ENCODE data around the gene CCDC27. TPM values are rescaled to one million over a fixed set of nuclear protein-coding genes. Genes with fewer than 3 reads are reported as not detected.

The CCDC27 gene
- total and polyA plus RNA-seq, 2 of the 8 experiments (the other 6 are each of a cell fraction or from before 2014, with no cell fraction given): 0.15 TPM; not detected in 1

- no peaks in the 10 kb centered on the region for H3K27me3 ChIP-seq (replicated peaks in 1 of 4; ENCODE audit: control insufficient read depth in 3 of 4, extremely low read depth in 1 of 4, insufficient read depth in 3 of 4, low read length in 3 of 4)
- H2BK5ac ChIP-seq (ENCODE audit: low read depth, low read length): no peak overlapping the region; the same call in 1 of the 2 replicates
- H2BK15ac ChIP-seq (ENCODE audit: low read length): no peak overlapping the region
- H4K5ac ChIP-seq (ENCODE audit: insufficient read length, low read depth, low read length): no peak overlapping the region
- no peak overlapping the region for H2BK12ac ChIP-seq (ENCODE audit: low read depth, low read length)
- H2AK5ac ChIP-seq (ENCODE audit: low read depth, low read length): no peak overlapping the region
- peak overlapping the region; percentile 3 for H3K56ac ChIP-seq (replicated peaks; ENCODE audit: insufficient read length, low read depth, low read length)
- H3K14ac ChIP-seq (ENCODE audit: insufficient read length): no peak overlapping the region
- no peak overlapping the region for H2BK120ac ChIP-seq (replicated peaks; ENCODE audit: low read depth, low read length)
- POLR2A ChIA-PET (ENCODE audit: partially characterized antibody): no interaction called here
- DNase-seq (ENCODE audit: low read depth in 1 of 2, low spot score in 2 of 2) (no peak), FAIRE-seq (no peak)
- peaks cover 15 to 60% (median 45%) of the 10 kb centered on the region in 4 experiments for H3K36me3 ChIP-seq (ENCODE audit: control insufficient read depth in 2 of 4, insufficient read depth in 4 of 4, low read length in 3 of 4)
- H4K8ac ChIP-seq (ENCODE audit: extremely low read depth, insufficient read depth, low read length): no peak overlapping the region
- H3K4me3 ChIP-seq (ENCODE audit: extremely low read depth in 1 of 4, insufficient read depth in 2 of 4, low read depth in 3 of 4, low read length in 4 of 4): no peak overlapping the region
- peaks cover 0 to 16% (median 13%) of the 10 kb centered on the region in 4 experiments; a peak in 6 of 7 replicates for H3K4me1 ChIP-seq (replicated peaks in 1 of 4; ENCODE audit: control insufficient read depth in 3 of 4, insufficient read depth in 4 of 4, low read length in 3 of 4)
- no peak overlapping the region for H3K4me2 ChIP-seq (ENCODE audit: insufficient read depth in 1 of 2, low read depth in 2 of 2, low read length in 2 of 2)
- no peaks in the 10 kb centered on the region for H3K9me3 ChIP-seq (ENCODE audit: insufficient read depth in 2 of 2, low read depth in 1 of 2, low read length in 1 of 2)
- no peak overlapping the region for H2BK20ac ChIP-seq (ENCODE audit: low read length)
- peaks cover 13% of the 10 kb centered on the region for H3K23me2 ChIP-seq (ENCODE audit: low read depth, low read length)
- no peak overlapping the region for H3K27ac ChIP-seq (ENCODE audit: low read depth, low read length)
- no peak overlapping the region for H3K18ac ChIP-seq (ENCODE audit: extremely low read depth, low read length)
- H4K91ac ChIP-seq (replicated peaks; ENCODE audit: insufficient read length, low read length): no peak overlapping the region
- CTCF ChIA-PET (ENCODE audit: partially characterized antibody): interaction anchor here (0.8 to 3.1 kb wide), 4 partner anchors 14 to 289 kb away, joined by 3 to 8 read pairs (median 4); no protein-coding TSS in a partner anchor
- H3K23ac ChIP-seq (ENCODE audit: insufficient read length): no peak overlapping the region
- no peak overlapping the region for H3K4ac ChIP-seq (replicated peaks; ENCODE audit: insufficient read length, low read depth, low read length)
- no peak overlapping the region; a peak in 2 of 7 replicates for H3K9ac ChIP-seq (replicated peaks in 1 of 4; ENCODE audit: extremely low read depth in 1 of 4, low read depth in 3 of 4, low read length in 3 of 4)
- peaks cover 0 to 31% of the 10 kb centered on the region in 2 experiments; a peak in 3 of 4 replicates for H3K79me2 ChIP-seq (ENCODE audit: control insufficient read depth in 1 of 2, insufficient read depth in 2 of 2, low read length in 2 of 2)
- H2AFZ ChIP-seq (ENCODE audit: low read length): no peak overlapping the region
- 90% methylated on average over 22 of the region's 22 CpGs; no CpG with 5 or more reads in 1 of the 2 experiments for WGBS, 2 experiments (ENCODE audit: extremely low coverage in 1 of 2, insufficient coverage in 1 of 2, insufficient read length in 1 of 2, insufficient replicate concordance in 2 of 2, low coverage in 1 of 2, low lambda C conversion rate in 2 of 2, missing lambda C conversion rate in 1 of 2)
- no peak for TF ChIP-seq BACH1 (IDR thresholded peaks at IDR 0.05; ENCODE audit: low read length)
- no peak for TF ChIP-seq CTBP2 (IDR thresholded peaks at IDR 0.05; ENCODE audit: borderline replicate concordance, insufficient read depth, insufficient read length, low read length)
- TF ChIP-seq NANOG (IDR thresholded peaks at IDR 0.05; ENCODE audit: insufficient read depth, low read depth, low read length, poor library complexity, severe bottlenecking): no peak
- TF ChIP-seq SUZ12 (IDR thresholded peaks at IDR 0.05; ENCODE audit: low read length): no peak
- no peak for TF ChIP-seq HDAC6 (IDR thresholded peaks at IDR 0.05; ENCODE audit: low read depth, low read length)
- TF ChIP-seq JUN (IDR thresholded peaks at IDR 0.05; ENCODE audit: low read depth, low read length): no peak
- peaks cover 23% of the 10 kb centered on the region for H3K79me1 ChIP-seq (ENCODE audit: low read depth, low read length)
- peaks cover 8 to 45% of the 10 kb centered on the region in 2 experiments for H4K20me1 ChIP-seq (replicated peaks in 1 of 2; ENCODE audit: control insufficient read depth in 1 of 2, insufficient read depth in 2 of 2, low read length in 2 of 2)
Measured at GRCh38 chr1:3741566-3742438, 10.4 kb upstream of the CCDC27 start.

Measured in H1 (cell line).